Small intestine (tissue), 7 donors: ENCODE measurements around the gene CREB3L1. TPM values are rescaled to one million over a fixed set of nuclear protein-coding genes. Genes with fewer than 3 reads are reported as not detected.
A peak's percentile ranks its signal among the peaks of the same experiment; 100 is the strongest.

Experiments
- DNase-seq, 2 donors: peaks; one replicate each; pipeline versions ENCODE4 v3.0.0 to v3.0.0-alpha.2; 2013
- FAIRE-seq: peaks from 2 replicates; lab custom pipeline; 2012; peaks lifted over from hg19 to GRCh38; lab: Jason Lieb, UNC
- H3K27ac ChIP-seq, 3 donors: one replicate each; pipeline ENCODE4 v1.5.1; 2013; ENCODE audit warnings: low read length in 2 of 3, mild to moderate bottlenecking in 2 of 3, control low read depth in 1 of 3, inconsistent platforms in 1 of 3, low read depth in 1 of 3, moderate library complexity in 1 of 3
- H3K27me3 ChIP-seq, 3 donors: one replicate each; pipeline ENCODE4 v1.6.1; 2013; ENCODE audit warnings: low read length in 3 of 3, inconsistent platforms in 1 of 3; ENCODE audit not compliant: control insufficient read depth in 3 of 3, insufficient read depth in 3 of 3
- H3K36me3 ChIP-seq, 3 donors: one replicate each; pipeline ENCODE4 v1.6.1; 2013; ENCODE audit warnings: low read length in 3 of 3, inconsistent platforms in 1 of 3, low read depth in 1 of 3, mild to moderate bottlenecking in 1 of 3, moderate library complexity in 1 of 3; ENCODE audit not compliant: control insufficient read depth in 3 of 3, insufficient read depth in 2 of 3
- H3K4me1 ChIP-seq, 3 donors: one replicate each; pipeline ENCODE4 v1.6.1; 2013; ENCODE audit warnings: low read length in 2 of 3, inconsistent platforms in 1 of 3, low read depth in 1 of 3, mild to moderate bottlenecking in 1 of 3, moderate library complexity in 1 of 3; ENCODE audit not compliant: control insufficient read depth in 3 of 3, insufficient read depth in 2 of 3
- H3K4me3 ChIP-seq, 3 donors: one replicate each; pipeline ENCODE4 v1.5.1; 2013; ENCODE audit warnings: low read length in 3 of 3, control low read depth in 1 of 3, inconsistent platforms in 1 of 3, low read depth in 1 of 3, mild to moderate bottlenecking in 1 of 3, moderate library complexity in 1 of 3
- H3K9me3 ChIP-seq, 2 donors: one replicate each; pipeline ENCODE4 v1.6.1; 2013; ENCODE audit warnings: low read depth in 1 of 2, low read length in 1 of 2; ENCODE audit not compliant: control insufficient read depth in 2 of 2, insufficient read depth in 1 of 2
- WGBS, 3 donors: extraction: QIAGEN DNeasy Blood & Tissue Kit; methylation state at CpG; one replicate each; pipeline ENCODE4 v1.1.7; 2013; 5-methylcytosine and 5-hydroxymethylcytosine counted together
- polyA plus RNA-seq, 4 donors: library from polyadenylated mRNA; stranded (reverse) in 3 of 4; unstranded in 1 of 4; fragments of 200-250 nt in 3 of 4; fragments of 120-200 nt in 1 of 4; gene quantifications; one replicate each; pipeline versions ENCODE4 v1.2.1 to v1.2.3, GENCODE V29; 2013
- donor health status: healthy with polysubstance abuse.
- donor health status: control.
- donor health status: control.
- donor health status: Bipolar disorder and iron deficiency.
- donor health status: healthy.

CREB3L1 gene
- polyA plus RNA-seq, 4 donors: 14.3 to 55.1 (median 26.3) TPM

- H3K4me1 ChIP-seq: peaks cover 0 to 28% (median 0%) of the 10 kb centered on the region in 3 donors
- 39 to 55% (median 44%) methylated on average over 16 of the region's 16 CpGs for WGBS, 3 donors
- no peaks in the 10 kb centered on the region for H3K36me3 ChIP-seq
- H3K4me3 ChIP-seq: no peak overlapping the region
- no peak for FAIRE-seq
- peaks cover 0 to 14% (median 5%) of the 10 kb centered on the region in 3 donors for H3K27me3 ChIP-seq
- no peaks in the 10 kb centered on the region for H3K9me3 ChIP-seq
- DNase-seq: no peak
- H3K27ac ChIP-seq: peak overlapping the region in 2 of 3 donors; percentile 8 to 13
Observed at GRCh38 chr11:46338988-46339666, 61.7 kb downstream of the CREB3L1 start.

- WGBS, 3 donors: 86 to 93% (median 90%) methylated on average over 2 of the region's 2 CpGs
- peak in 1 of 2 donors; percentile 49 for DNase-seq
- H3K4me3 ChIP-seq: no peak overlapping the region
- peaks cover 0 to 8% (median 0%) of the 10 kb centered on the region in 3 donors for H3K27me3 ChIP-seq
- H3K4me1 ChIP-seq: peaks cover 0 to 28% (median 0%) of the 10 kb centered on the region in 3 donors
- H3K27ac ChIP-seq: peak overlapping the region in 1 of 3 donors; percentile 8
- no peaks in the 10 kb centered on the region for H3K9me3 ChIP-seq
- no peak for FAIRE-seq
- no peaks in the 10 kb centered on the region for H3K36me3 ChIP-seq
Observed at GRCh38 chr11:46339816-46340215, 62.4 kb downstream of the CREB3L1 start.

- WGBS, 3 donors: 90 to 97% (median 93%) methylated on average over 3 of the region's 3 CpGs
Observed at GRCh38 chr11:46341454-46341853, 64.0 kb downstream of the CREB3L1 start.

DNA sequence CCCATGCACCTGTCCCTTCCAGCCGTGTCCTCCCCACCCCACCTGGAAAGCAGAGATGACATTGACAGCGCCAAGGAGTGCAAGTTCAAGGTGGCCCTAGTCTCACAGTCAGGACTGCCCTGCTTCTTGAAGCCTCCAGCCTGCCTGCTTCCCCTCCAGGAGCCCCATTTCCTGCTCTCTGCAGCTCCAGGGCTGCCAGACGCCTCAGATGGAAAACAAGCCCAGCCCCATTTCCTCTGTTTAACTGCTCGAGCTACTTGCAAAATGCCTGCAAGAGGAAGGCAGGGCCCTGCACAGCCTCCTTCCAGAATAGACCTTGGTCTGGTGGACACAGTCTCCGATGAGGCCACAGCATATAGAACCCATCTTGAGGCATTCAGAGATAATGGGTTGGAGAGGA, 64.8 kb downstream of the CREB3L1 start:
- no peak for DNase-seq
- H3K4me1 ChIP-seq: peaks cover 0 to 36% (median 2%) of the 10 kb centered on the region in 3 donors
- no peak overlapping the region for H3K4me3 ChIP-seq
- FAIRE-seq: no peak
- peaks cover 0 to 17% (median 0%) of the 10 kb centered on the region in 3 donors for H3K27me3 ChIP-seq
- peak overlapping the region in 2 of 3 donors; percentile 23 to 54 for H3K27ac ChIP-seq
- WGBS, 3 donors: 29 to 41% (median 35%) methylated on average over 5 of the region's 5 CpGs
- no peaks in the 10 kb centered on the region for H3K36me3 ChIP-seq
- H3K9me3 ChIP-seq: no peaks in the 10 kb centered on the region

More at GRCh38 chr11:46341454-46341853, 64.0 kb downstream of the CREB3L1 start:
- DNase-seq (no peak), FAIRE-seq (no peak)
- peaks cover 0 to 14% (median 0%) of the 10 kb centered on the region in 3 donors for H3K27me3 ChIP-seq
- no peaks in the 10 kb centered on the region for H3K9me3 ChIP-seq
- no peak overlapping the region for H3K27ac ChIP-seq
- H3K36me3 ChIP-seq: no peaks in the 10 kb centered on the region
- no peak overlapping the region for H3K4me3 ChIP-seq
- peaks cover 0 to 31% (median 0%) of the 10 kb centered on the region in 3 donors for H3K4me1 ChIP-seq

GRCh38 chr11:46343520-46343919, 66.1 kb downstream of the CREB3L1 start:
- no peak for DNase-seq
- no peak for FAIRE-seq
- H3K27me3 ChIP-seq: peaks cover 0 to 16% (median 0%) of the 10 kb centered on the region in 3 donors

DNA sequence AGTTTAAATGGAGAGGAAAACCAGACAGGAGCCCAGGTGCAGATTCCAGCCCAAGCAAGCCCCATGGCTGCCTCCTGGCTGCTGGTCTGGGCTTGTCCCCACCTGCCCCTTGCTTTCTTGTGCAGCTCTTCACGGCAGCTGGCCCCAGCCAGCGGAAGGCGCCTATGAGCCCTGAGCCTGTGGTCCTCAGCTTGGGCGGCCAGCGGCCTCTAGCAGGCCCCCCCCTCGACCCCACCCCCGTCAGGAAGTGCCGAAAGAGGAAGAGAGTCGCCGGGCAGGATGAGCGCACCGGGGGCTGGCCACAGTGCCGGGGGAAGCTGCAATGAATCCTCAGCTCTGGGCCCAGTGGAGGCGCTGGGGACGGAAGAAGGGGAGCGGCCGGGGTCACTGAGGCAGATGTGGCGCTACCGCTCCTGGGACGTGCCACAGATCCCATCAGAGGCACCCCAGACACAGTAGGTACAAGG, 67.7 kb downstream of the CREB3L1 start:
- Histone ChIP-seq H3K27ac (peak overlapping the region in 2 of 3 donors; percentile 37 to 46), H3K4me1 (peaks cover 2 to 38% (median 7%) of the 10 kb centered on the region in 3 donors), H3K36me3 (peaks cover 0 to 12% (median 0%) of the 10 kb centered on the region in 3 donors), H3K27me3 (peaks cover 0 to 15% (median 0%) of the 10 kb centered on the region in 3 donors), H3K9me3 (no peaks in the 10 kb centered on the region), H3K4me3 (peak overlapping the region in 1 of 3 donors; percentile 35)
- 48 to 68% (median 64%) methylated on average over 18 to 20 of the region's 20 CpGs for WGBS, 3 donors
- FAIRE-seq (no peak), DNase-seq (no peak)

More at GRCh38 chr11:46343520-46343919, 66.1 kb downstream of the CREB3L1 start:
- Histone ChIP-seq H3K27ac (no peak overlapping the region), H3K4me3 (no peak overlapping the region), H3K4me1 (peaks cover 2 to 39% (median 6%) of the 10 kb centered on the region in 3 donors), H3K9me3 (no peaks in the 10 kb centered on the region), H3K36me3 (no peaks in the 10 kb centered on the region)
- WGBS, 3 donors: 82 to 87% (median 84%) methylated on average over 3 of the region's 3 CpGs

GRCh38 chr11:46345881-46346484, 68.5 kb downstream of the CREB3L1 start:
- DNase-seq (no peak), FAIRE-seq (no peak)
- Histone ChIP-seq H3K27me3 (peaks cover 0 to 15% (median 0%) of the 10 kb centered on the region in 3 donors), H3K9me3 (no peaks in the 10 kb centered on the region), H3K27ac (peak overlapping the region in 1 of 3 donors; percentile 37), H3K4me3 (peak overlapping the region in 1 of 3 donors; percentile 35), H3K36me3 (peaks cover 0 to 15% (median 0%) of the 10 kb centered on the region in 3 donors), H3K4me1 (peaks cover 2 to 40% (median 7%) of the 10 kb centered on the region in 3 donors)
- 64 to 83% (median 71%) methylated on average over 10 of the region's 10 CpGs for WGBS, 3 donors
